ENCODE data around the gene C1QTNF12. TPM values are rescaled to one million over a fixed set of nuclear protein-coding genes. Genes with fewer than 3 reads are reported as not detected.
A peak's percentile ranks its signal among the peaks of the same experiment; 100 is the strongest.
"Not testable (repeated sequence)": the region's sequence is repeated elsewhere in the genome, so short reads cannot be mapped to it uniquely, and the experiment has no call there.

C1QTNF12 gene
- total RNA-seq, 1 donor from 2014 or later = 2.5 TPM

DNA sequence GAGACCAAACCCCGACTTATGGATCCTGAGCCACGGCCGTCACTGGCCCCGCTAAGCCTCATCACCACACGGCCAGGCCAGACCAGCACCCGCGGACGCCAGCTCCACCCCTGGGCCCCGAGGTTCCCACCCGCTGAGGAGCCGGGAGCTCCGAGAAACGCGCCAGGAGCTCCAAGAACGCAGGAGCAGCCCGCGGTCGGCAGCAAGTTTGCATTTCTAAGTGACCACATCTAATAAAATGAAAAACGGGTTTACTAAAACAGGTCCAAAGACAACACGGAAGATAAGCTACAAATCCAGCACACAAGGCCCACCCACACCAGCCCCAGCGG is 8.1 kb upstream of the C1QTNF12 start:
- peaks cover 12% of the 10 kb centered on the region for H3K36me3 Mint-ChIP-seq
- no peak overlapping the region for H3K4me3 Mint-ChIP-seq
- TF ChIP-seq, protein P1, sequence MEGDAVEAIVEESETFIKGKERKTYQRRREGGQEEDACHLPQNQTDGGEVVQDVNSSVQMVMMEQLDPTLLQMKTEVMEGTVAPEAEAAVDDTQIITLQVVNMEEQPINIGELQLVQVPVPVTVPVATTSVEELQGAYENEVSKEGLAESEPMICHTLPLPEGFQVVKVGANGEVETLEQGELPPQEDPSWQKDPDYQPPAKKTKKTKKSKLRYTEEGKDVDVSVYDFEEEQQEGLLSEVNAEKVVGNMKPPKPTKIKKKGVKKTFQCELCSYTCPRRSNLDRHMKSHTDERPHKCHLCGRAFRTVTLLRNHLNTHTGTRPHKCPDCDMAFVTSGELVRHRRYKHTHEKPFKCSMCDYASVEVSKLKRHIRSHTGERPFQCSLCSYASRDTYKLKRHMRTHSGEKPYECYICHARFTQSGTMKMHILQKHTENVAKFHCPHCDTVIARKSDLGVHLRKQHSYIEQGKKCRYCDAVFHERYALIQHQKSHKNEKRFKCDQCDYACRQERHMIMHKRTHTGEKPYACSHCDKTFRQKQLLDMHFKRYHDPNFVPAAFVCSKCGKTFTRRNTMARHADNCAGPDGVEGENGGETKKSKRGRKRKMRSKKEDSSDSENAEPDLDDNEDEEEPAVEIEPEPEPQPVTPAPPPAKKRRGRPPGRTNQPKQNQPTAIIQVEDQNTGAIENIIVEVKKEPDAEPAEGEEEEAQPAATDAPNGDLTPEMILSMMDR (conservative IDR thresholded peaks at IDR 0.05) = no peak
- H3K27me3 Mint-ChIP-seq = no peaks in the 10 kb centered on the region
- DNase-seq (ENCODE audit: extremely low spot score, unreplicated experiment) = no peak
- H3K4me1 Mint-ChIP-seq (ENCODE audit: unreplicated experiment) = no peaks in the 10 kb centered on the region
- no peaks in the 10 kb centered on the region for H3K9me3 Mint-ChIP-seq
- no peak overlapping the region for H3K27ac Mint-ChIP-seq

DNA sequence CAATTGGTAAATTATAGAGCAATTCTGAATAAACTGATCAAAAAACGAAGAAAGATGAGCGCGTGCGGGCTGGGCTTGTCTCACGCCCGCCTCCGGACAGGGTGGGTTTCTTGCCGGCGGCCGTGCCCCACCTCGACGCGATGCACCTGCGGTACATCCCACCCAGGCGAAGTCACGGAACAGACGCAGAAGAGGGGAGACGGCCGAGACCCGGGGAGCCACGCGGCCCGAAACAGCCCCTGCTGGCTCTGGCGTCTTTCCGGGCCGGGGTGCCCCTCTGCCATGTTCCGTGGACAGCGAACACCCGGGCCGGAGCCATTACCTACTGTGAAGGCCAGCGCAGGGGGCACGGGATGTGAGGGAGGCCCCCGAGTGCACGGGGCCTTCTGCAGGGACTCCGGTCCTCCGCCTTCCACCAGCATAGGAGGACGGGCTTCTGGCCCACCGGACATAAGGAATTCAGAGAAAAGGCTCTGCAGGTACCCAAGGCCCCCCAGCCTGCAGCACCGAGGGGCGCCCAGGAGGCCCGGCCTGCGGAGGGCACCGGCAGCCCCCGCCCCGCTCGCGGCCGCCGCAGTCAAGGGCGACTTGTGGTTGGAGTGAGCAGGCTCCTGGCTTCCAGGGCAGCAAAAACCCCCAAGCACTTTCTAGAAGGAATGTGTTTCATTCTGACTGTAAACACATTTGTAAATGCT is 7.6 kb upstream of the C1QTNF12 start:
- Mint-ChIP-seq H3K27me3 (no peaks in the 10 kb centered on the region), H3K36me3 (peaks cover 12% of the 10 kb centered on the region), H3K4me1 (ENCODE audit: unreplicated experiment) (no peaks in the 10 kb centered on the region), H3K9me3 (no peaks in the 10 kb centered on the region), H3K4me3 (no peak overlapping the region), H3K27ac (no peak overlapping the region)
- peak; percentile 68 for DNase-seq (ENCODE audit: extremely low spot score, unreplicated experiment)
- TF ChIP-seq, protein P1 (conservative IDR thresholded peaks at IDR 0.05) = no peak

DNA sequence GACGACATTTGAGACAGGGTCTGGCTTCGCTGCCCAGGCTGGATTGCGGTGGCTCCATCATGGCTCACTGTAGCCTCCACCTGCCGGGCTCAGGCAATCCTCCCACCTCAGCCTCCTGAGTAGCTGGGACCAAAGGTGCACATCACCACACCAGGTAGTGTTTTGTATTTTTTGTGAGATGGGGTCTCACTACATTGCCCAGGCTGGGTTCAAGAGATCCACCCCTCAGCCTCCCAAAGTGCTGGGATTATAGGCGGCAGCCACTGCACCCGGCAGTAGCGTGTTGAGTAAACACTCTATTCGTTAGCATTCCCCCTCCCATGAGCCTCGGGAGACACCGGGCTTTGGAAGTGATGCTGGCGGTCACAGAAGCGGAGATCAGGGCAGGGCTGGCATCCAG is 6.8 kb upstream of the C1QTNF12 start:
- TF ChIP-seq, protein P1 (conservative IDR thresholded peaks at IDR 0.05) = no peak
- Mint-ChIP-seq H3K9me3 (no peaks in the 10 kb centered on the region), H3K4me1 (ENCODE audit: unreplicated experiment) (no peaks in the 10 kb centered on the region), H3K4me3 (no peak overlapping the region), H3K27ac (no peak overlapping the region), H3K27me3 (no peaks in the 10 kb centered on the region), H3K36me3 (peaks cover 12% of the 10 kb centered on the region)
- DNase-seq (ENCODE audit: extremely low spot score, unreplicated experiment) = no peak

DNA sequence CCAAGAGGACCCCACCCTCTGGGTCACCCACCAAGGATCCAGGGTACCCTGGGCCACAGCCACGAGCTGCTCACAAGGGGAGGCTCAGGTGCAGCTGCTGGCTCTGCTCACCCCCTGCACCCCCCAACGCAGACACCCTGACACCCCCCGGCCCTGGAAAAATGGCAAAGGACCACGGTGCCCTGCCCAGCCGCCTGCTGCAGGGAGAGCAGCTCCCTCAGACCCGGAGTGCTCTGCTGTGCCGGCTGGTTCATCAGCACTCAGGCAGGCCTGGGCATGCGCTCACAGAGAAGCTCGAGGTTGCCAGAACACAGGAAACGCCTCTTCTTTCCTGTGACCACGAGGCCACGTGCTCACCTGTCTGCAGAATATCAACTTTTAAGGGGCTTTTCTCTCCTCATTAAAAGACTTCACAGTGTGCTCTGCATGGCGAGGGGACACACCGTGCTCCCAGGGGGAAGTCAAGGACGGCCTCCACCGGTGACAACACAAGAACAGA is 4.3 kb upstream of the C1QTNF12 start:
- H3K4me1 Mint-ChIP-seq (ENCODE audit: unreplicated experiment) = no peaks in the 10 kb centered on the region
- peaks cover 4% of the 10 kb centered on the region for H3K36me3 Mint-ChIP-seq
- H3K9me3 Mint-ChIP-seq = no peaks in the 10 kb centered on the region
- no peak overlapping the region for H3K4me3 Mint-ChIP-seq
- no peak for DNase-seq (ENCODE audit: extremely low spot score, unreplicated experiment)
- no peak overlapping the region for H3K27ac Mint-ChIP-seq
- peaks cover 3% of the 10 kb centered on the region for H3K27me3 Mint-ChIP-seq
- TF ChIP-seq, protein P1 (conservative IDR thresholded peaks at IDR 0.05) = no peak

DNA sequence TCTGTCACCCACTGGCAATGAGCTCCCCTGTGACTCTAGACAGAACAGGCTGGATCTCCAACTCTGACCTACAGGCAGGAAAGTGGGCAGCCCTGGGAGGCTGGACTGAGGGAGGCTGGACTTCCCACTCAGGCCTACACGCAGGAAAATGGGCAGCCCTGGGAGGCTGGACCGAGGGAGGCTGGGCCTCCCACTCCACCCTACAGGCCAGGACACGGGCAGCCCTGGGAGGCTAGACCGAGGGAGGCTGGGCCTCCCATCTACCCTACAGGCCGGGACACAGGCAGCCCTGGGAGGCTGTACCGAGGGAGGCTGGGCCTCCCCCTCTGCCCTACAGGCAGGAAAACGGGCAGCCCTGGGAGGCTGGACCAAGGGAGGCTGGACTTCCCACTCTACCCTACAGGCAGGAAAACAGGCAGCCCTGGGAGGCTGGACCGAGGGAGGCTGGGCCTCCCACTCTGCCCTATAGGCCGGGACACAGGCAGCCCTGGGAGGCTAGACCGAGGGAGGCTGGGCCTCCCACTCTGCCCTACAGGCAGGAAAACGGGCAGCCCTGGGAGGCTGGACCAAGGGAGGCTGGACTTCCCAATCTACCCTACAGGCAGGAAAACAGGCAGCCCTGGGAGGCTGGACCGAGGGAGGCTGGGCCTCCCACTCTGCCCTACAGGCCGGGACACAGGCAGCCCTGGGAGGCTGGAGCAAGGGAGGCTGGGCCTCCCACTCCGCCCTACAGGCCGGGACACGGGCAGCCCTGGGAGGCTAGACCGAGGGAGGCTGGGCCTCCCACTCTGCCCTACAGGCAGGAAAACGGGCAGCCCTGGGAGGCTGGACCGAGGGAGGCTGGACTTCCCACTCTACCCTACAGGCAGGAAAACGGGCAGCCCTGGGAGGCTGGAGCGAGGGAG is 1.7 kb upstream of the C1QTNF12 start:
- not testable (repeated sequence) for H3K4me3 Mint-ChIP-seq; DNase-seq (ENCODE audit: extremely low spot score, unreplicated experiment); H3K4me1 Mint-ChIP-seq (ENCODE audit: unreplicated experiment); H3K9me3 Mint-ChIP-seq; H3K27ac Mint-ChIP-seq; H3K36me3 Mint-ChIP-seq; H3K27me3 Mint-ChIP-seq

DNA sequence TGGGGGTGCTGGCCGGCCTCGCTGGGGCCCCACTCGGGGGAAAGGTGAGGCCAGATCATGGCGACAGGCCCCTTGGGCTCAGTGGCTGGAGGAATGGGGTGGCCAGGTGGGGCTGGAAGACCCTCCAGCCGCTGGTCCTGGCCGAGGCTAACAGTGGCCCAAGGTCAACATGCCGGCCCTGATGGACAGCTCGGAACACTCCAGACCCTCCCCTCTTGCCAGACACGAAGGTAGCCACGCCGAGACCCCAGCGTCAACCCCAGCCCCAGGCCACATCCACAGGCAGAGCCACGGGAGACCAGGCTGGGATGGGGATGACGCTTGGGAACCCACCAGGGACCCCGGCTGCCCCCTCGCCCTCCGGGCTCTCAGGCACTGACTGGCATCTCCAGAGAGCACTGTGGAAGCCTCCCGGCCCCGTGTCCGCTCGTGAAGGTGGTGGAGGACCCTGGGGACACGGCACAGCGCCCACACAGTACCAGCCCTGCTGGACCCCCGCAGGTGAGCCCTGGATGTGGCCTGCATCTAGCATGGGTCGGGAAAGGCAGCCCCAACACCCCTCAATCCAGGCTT is 905 bp upstream of the C1QTNF12 start:
- Mint-ChIP-seq H3K36me3 (no peaks in the 10 kb centered on the region), H3K4me1 (ENCODE audit: unreplicated experiment) (no peaks in the 10 kb centered on the region), H3K27me3 (peaks cover 3% of the 10 kb centered on the region), H3K4me3 (no peak overlapping the region), H3K9me3 (no peaks in the 10 kb centered on the region), H3K27ac (no peak overlapping the region)
- no peak for DNase-seq (ENCODE audit: extremely low spot score, unreplicated experiment)
- TF ChIP-seq, protein P1 (conservative IDR thresholded peaks at IDR 0.05) = no peak
